Endometrium (tissue), 2 donors: ENCODE data around the gene REG1B.
"Not testable (repeated sequence)": the region's sequence is repeated elsewhere in the genome, so short reads cannot be mapped to it uniquely, and the experiment has no call there.

Source experiments
- FAIRE-seq: peaks from 2 replicates; lab custom pipeline; 2012; peaks lifted over from hg19 to GRCh38; lab: Jason Lieb, UNC
- donor health status: control.
- donor health status: control.

REG1B gene

DNA sequence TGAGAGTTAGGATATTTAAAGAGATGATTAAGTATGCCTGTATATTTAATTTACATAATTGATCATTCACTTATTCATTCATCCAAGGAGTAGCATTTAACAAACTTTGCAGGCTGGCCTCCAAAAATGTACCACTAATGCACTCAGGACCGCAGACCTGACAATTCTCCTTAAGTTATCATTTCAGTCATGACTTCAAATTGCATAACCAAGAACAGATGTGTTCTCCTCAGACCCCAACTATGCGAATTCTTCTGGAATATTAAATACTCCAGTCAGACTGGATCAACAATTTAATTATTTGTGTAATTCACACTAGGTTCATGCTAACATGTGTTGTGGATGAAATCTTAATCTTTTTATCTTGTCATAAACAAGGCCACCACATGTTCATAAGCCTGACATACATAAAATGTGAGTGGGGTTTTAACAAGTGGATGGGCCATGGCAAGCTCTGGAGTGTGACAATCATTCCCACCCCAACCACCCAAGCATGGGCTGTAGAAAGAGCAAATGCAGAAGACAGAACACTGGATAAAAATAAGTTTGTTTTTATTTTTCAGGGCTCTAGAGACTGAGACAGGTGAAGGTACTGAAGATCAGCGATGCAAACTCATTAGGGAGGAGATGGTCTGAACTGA, 3.2 kb downstream of the REG1B start:
- no peak for FAIRE-seq

DNA sequence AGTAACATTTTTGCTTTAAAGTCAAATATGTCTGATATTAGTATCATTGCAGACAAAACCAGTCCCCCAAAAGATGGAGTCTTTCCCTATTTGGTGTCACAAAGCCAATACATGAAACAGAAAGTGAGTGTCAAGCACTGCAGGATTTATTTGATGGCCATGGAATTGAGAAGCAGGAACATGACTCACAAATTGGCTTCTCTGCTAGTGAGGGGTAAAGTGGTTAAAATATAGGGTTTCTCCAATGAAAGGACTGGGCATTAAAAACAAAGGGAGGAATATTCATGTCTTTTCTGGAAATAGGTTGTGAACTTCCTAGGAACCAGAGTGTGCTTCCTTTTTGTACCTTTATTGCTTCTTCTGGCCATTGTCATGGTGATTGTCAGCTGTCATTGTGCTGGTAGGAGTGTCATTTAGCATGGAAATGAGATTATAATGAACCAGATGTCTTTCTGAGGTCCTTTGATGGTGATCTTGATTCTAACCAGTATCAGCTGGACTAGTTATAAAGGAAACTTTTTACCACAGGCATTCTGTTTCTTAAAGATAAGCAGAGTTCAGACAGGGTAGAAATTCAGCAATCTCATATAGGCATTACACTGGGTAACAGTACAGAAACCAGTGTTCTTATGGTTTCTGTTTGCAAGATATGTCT, 4.1 kb downstream of the REG1B start:
- no peak for FAIRE-seq

DNA sequence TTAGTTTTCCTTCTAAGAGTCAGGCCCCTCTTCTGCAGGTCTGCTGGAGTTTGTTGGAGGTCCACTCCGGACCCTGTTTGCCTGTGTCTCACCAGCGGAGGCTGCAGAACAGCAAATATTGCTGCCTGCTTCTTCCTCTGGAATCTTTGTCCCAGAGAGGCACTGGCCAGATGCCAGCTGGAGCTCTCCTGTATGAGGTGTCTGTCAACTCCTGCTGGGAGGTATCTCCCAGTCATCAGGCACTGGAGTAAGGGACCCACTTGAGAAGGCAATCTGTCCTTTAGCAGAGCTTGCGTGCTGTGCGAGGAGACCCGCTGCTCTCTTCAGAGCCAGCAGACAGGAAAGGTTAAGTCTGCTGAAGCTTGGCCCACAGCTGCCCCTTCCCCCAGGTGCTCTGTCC, 4.8 kb downstream of the REG1B start:
- no peak for FAIRE-seq

DNA sequence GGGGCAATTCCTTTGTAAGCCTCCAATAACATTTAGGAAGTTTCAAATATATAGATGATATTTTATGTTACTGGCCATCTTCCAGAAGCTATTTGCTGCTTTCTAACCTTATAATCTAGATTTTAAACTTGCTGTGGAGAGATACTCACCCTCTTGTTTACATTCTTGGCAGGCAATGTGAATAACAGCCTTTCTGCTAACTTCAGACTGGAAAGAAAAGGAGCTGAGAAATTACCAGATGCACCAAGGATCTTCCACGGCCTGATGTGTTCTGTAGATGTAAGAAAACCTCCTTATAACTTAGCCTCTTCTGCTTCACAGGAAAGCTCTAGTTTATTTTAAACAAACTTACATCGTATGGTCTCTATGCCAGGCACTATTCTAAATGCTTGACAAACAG, 16.7 kb downstream of the REG1B start:
- FAIRE-seq: no peak

DNA sequence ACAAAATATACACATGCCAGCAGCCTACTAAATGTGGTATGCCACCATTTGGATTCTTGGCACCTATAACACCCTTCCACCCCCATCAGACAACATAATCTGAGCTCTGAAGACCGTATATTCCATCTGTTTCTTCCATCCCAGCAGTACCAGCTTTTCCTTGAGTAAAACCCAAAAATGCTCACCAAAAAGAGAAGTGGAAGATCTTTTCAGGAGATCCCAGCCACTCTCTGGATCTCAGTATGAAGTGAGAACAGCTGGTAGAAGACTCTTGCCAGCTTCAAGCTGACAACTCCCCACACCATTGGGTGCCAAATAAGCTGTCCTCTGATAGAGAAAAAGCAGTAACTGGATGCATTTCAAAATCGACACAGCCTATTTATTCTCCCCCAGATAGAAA, 22.6 kb downstream of the REG1B start:
- FAIRE-seq: no peak

GRCh38 chr2:79054769-79055168, 33.0 kb downstream of the REG1B start:
- not testable (repeated sequence) for FAIRE-seq

DNA sequence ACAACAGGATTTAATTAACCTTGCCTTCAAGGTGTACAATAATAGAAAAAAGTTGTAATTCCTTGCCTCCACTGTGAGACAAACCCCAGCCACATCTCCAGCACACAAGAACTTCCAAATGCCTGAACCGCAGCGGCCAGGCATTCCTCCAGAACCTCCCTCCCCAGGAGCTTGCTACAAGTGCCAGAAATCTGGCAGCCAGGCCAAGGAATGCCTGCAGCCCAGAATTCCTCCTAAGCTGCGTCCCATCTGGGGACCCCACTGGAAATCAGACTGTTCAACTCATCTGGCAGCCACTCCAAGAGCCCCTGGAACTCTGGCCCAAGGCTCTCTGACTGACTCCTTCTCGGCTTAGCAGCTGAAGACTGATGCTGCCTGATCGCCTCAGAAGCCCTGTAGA, 34.3 kb downstream of the REG1B start:
- not testable (repeated sequence) for FAIRE-seq

DNA sequence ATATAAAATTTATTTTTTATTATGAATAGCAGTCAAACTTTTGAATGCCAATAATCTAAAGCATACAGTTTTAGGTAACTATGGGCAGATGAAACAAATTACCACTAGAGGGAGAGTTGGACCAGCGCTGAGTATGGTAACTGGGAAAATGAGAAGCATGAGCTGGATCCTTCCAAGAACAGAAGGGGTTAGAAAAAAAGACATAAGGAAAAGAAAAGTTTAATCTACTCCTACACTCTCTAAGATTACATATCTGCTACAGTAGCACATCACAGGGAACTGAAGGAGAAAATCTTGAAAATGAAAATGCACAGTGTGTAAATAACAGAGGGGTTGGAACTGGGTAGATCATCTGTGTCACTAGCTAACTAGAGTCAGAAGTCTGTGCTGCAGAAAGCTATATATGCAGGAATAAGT, 46.8 kb downstream of the REG1B start:
- no peak for FAIRE-seq

GRCh38 chr2:79039944-79040343, 47.8 kb downstream of the REG1B start:
- FAIRE-seq: no peak
